Measurements from ENCODE around the gene FGD2.
A peak's percentile ranks its signal among the peaks of the same experiment; 100 is the strongest.
"Not testable (repeated sequence)": the region's sequence is repeated elsewhere in the genome, so short reads cannot be mapped to it uniquely, and the experiment has no call there.

Gene FGD2

DNA sequence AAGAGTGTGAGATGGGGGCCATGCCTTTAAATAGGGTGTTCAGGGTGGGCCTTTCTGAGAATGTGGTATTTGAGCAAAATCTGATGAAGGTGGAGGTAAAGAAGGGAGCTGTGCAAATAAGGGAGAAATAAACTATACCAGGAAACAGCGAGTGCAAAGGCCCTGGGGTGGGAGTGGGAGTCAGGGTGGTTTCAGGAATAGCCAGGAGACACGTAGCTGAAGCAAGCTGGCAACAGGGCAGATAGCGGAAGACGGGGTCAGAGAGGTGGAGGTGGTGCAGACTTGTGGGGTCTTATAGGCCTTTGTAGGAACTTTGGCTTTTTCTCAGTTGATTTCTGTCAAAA lies 51.6 kb downstream of the FGD2 start:
- Histone ChIP-seq H3K27me3 (ENCODE audit: insufficient read depth, low read depth, severe bottlenecking) (no peaks in the 10 kb centered on the region), H3K9me3 (ENCODE audit: severe bottlenecking) (no peaks in the 10 kb centered on the region), H3K36me3 (no peaks in the 10 kb centered on the region), H3K27ac (no peak overlapping the region), H3K4me3 (ENCODE audit: low read depth, low read length) (no peak overlapping the region)
- DNase-seq, result no peak
- TF ChIP-seq, protein P1, sequence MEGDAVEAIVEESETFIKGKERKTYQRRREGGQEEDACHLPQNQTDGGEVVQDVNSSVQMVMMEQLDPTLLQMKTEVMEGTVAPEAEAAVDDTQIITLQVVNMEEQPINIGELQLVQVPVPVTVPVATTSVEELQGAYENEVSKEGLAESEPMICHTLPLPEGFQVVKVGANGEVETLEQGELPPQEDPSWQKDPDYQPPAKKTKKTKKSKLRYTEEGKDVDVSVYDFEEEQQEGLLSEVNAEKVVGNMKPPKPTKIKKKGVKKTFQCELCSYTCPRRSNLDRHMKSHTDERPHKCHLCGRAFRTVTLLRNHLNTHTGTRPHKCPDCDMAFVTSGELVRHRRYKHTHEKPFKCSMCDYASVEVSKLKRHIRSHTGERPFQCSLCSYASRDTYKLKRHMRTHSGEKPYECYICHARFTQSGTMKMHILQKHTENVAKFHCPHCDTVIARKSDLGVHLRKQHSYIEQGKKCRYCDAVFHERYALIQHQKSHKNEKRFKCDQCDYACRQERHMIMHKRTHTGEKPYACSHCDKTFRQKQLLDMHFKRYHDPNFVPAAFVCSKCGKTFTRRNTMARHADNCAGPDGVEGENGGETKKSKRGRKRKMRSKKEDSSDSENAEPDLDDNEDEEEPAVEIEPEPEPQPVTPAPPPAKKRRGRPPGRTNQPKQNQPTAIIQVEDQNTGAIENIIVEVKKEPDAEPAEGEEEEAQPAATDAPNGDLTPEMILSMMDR (IDR thresholded peaks at IDR 0.05; ENCODE audit: low read depth, low read length), result no peak

DNA sequence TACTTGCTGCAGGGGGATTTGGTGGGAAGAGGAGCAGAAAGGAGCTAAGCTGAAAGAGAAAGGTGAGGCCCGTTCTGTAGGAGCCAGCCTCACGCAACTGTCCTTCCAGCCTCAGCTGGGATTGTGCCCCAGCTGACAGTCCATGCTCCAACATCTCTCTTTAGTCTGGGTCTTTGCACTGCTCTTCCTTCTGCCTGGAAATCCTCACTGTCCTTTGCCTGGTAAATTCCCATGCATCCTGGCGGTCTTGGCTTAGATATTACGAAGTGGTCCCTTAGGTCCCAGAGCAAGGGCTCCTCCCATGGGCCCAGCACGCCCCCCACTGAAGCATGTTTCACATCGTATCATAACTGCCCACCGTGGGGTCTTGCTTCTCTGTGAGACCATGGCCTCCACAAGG lies 52.2 kb downstream of the FGD2 start:
- Histone ChIP-seq H3K36me3 (no peaks in the 10 kb centered on the region), H3K9me3 (ENCODE audit: severe bottlenecking) (no peaks in the 10 kb centered on the region), H3K27ac (no peak overlapping the region), H3K4me3 (ENCODE audit: low read depth, low read length) (no peak overlapping the region), H3K27me3 (ENCODE audit: insufficient read depth, low read depth, severe bottlenecking) (no peaks in the 10 kb centered on the region)
- no peak for DNase-seq
- TF ChIP-seq, protein P1 (IDR thresholded peaks at IDR 0.05; ENCODE audit: low read depth, low read length), result no peak

DNA sequence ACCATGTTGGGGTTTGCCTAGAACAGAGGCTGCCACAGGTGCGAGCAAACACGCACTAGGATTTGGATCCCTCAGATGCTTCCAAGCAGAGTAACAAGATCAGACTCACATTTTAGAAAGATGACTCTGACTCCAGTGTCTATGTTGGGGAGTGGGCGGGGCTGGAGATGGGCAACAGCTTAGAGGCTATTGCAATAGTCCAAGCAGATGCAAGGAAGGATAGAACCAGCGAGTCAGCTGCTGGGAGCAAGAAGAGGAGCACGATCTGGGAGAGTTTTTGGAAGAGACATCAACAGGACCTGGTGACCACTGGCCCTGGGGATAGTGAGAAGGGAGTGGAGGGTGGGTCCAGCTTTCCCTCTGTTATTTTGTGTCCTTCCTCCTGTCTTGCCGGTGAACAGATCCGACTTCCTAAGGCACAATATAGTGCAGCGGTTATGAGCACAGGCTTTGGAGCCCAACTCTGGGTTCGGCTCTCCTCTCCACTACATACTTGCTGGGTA lies 52.7 kb downstream of the FGD2 start:
- Histone ChIP-seq H3K9me3 (ENCODE audit: severe bottlenecking) (no peaks in the 10 kb centered on the region), H3K4me3 (ENCODE audit: low read depth, low read length) (no peak overlapping the region), H3K27ac (no peak overlapping the region), H3K36me3 (no peaks in the 10 kb centered on the region), H3K27me3 (ENCODE audit: insufficient read depth, low read depth, severe bottlenecking) (no peaks in the 10 kb centered on the region)
- DNase-seq, result no peak
- TF ChIP-seq, protein P1 (IDR thresholded peaks at IDR 0.05; ENCODE audit: low read depth, low read length), result no peak

DNA sequence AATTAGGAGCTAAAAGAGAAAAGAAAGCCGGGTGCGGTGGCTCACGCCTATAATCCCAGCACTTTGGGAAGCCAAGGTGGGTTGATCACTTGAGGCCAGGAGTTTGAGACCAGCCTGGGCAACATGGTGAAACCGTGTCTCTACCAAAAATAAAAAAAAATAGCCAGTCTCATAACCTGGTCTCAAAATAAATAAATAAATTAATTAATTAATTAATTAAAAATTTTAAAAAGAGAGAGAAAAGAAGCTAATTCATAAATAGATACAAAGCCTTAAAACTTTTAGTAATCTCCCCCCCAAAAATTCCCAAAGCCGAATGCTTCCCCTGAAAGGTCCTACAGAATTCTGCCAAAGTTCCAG lies 53.5 kb downstream of the FGD2 start:
- H3K4me3 ChIP-seq (ENCODE audit: low read depth, low read length); H3K36me3 ChIP-seq; DNase-seq; H3K9me3 ChIP-seq (ENCODE audit: severe bottlenecking); H3K27me3 ChIP-seq (ENCODE audit: insufficient read depth, low read depth, severe bottlenecking); H3K27ac ChIP-seq: not testable (repeated sequence)

DNA sequence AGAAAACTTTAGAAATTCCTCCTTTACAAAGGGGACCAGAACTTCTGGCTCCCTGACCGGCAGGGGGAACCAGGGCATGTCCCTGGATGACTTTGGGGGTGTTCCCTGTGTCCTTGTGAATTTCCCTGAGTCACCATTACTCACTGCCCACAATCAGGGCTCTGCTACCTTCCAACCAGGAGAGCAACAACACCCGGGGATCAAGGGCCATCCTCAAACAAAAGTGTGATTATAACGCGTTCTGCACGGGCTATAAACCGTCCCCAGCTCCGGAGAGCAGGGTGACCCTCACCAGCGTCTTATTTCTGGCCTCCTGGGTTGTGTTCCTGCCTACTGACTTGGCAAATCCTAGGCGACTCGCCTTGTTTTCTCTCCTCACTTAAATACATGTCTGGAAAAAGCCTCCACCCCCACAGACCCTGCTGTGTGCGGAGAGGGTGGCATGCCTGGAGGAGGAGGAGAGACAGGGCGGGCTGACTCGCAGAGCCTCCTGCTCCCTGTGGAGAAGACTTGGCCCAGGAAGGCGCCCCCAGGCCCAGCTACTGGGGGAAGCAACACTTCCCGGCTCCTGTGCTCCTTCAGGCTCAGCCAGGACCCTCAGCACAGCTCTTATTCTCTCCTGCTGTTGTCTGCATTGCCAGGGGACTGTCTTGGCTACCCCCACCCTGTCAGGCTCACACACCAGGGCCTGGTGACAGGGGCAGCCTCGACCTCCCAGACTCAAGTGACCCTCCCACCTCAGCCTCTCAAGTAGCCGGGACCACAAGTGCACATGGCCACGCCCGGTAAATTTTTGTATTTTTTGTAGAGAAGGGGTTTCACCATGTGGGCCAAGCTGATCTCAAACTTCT lies 54.1 kb downstream of the FGD2 start:
- DNase-seq, result peak; percentile 50
- no peak overlapping the region for H3K4me3 ChIP-seq (ENCODE audit: low read depth, low read length)

DNA sequence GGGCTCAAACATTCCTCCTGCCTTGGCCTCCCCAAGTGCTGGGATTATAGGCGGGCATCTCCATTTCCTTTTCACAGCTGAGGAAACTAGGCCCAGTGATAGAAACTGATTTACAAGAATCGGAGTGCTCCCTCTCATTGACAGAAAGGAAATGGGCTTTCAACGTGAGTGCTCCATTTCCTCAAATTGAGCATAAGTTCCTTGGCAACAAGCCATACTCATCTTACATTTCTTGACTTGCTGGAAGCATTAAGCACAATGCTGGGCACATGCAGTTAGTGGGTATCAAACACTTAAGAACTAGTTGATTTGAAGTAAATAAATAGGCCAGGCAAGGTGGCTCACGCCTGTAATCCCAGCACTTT lies 54.7 kb downstream of the FGD2 start:
- TF ChIP-seq, protein P1 (IDR thresholded peaks at IDR 0.05; ENCODE audit: low read depth, low read length), result no peak
- H3K4me3 ChIP-seq (ENCODE audit: low read depth, low read length), result no peak overlapping the region
- H3K27me3 ChIP-seq (ENCODE audit: insufficient read depth, low read depth, severe bottlenecking), result no peaks in the 10 kb centered on the region
- H3K27ac ChIP-seq, result no peak overlapping the region
- no peaks in the 10 kb centered on the region for H3K9me3 ChIP-seq (ENCODE audit: severe bottlenecking)
- H3K36me3 ChIP-seq, result no peaks in the 10 kb centered on the region
- DNase-seq, result no peak

More for the DNA sequence above, 54.1 kb downstream of the FGD2 start:
- Histone ChIP-seq H3K9me3 (ENCODE audit: severe bottlenecking) (no peaks in the 10 kb centered on the region), H3K36me3 (no peaks in the 10 kb centered on the region), H3K27me3 (ENCODE audit: insufficient read depth, low read depth, severe bottlenecking) (no peaks in the 10 kb centered on the region), H3K27ac (no peak overlapping the region)
- TF ChIP-seq, protein P1 (IDR thresholded peaks at IDR 0.05; ENCODE audit: low read depth, low read length), result peak; percentile 41; the same call in 1 of the 2 replicates
